Measurements from ENCODE around the gene RAB7B.

The RAB7B gene

DNA sequence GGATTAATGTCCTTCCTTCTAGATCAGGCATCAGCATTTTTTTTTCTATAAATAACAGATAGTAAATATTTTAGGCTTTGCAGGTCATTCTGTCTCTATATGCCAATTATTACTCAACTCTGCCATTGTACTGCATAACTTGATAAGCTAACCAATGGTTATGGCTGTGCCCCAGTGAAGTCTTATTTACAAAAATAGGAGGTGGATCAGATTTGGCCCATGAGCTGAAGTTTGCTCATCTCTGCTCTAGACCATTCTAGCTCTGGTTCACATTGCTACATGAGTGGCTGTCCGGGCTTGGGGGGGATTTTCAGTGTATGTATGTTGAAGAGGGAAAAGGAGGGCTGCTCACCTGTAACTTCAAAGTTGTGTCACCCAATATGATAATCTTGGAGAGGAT lies 10.1 kb downstream of the RAB7B start:
- no peak for DNase-seq

DNA sequence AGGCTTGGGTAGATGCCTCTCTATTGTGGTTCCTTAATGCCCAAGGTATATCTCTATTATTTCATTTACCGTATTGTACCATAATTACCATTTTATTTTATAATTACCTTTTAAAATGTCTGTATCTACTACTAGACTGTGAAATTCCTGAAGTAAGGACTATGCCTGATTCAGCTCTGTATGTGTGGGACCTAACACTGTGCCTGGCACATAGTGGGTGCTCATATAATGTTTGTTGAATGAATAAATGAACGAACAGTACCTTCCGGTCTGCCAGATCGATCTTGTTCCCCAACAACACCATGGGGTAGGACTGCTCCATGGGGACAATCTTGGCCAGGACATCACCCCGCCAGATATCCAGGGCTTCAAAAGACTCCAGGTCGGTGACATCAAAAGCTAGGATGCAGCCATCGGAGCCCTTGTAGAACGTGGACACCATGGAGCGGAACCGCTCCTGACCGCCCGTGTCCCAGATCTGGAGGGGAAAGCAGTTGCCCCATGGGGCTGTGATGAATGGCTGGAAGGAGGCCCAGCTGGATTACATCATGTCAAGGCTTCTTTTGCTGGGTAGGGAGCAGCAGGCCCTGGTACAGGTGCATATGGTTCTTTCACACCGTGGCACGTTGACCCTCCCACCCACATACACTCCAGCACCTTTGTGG lies 10.8 kb downstream of the RAB7B start:
- DNase-seq, result no peak

DNA sequence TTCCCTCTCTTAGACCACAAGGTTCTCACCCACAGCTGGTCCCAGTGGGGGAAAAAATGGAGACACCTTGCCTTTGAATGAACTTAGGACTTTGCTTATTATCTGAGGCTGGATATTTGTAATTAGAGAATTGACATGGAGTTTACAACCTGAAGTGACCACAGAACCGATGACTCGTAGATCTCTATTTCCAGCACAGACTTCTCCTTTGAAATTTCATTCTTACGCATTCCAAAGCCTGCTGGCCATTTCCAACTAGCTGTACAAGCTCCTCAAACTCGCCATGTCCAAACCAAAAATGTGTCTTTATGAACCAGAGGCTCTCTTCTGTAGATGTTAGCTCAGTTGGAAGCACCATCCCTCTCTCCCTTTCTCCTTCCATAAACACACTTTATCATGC lies 12.0 kb downstream of the RAB7B start:
- no peak for DNase-seq

DNA sequence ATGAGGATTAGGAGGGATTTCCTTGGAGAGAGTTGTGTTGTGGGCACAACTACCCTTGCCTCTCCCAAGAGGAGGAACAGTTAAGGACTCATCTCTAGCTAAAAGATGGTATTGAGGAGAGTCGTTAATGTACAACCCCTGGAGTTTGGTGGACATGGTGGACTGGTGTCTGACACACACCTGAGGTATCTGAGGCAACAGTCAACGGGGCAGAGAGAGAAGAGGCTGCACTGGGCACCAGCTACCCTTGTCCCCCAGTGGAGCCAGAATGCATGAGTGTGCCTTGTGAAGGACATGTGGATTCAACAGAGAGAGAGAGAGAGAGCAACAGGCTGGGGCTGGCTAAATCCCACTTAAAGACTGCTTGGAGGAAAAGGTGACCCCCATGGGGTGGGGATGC lies 13.0 kb downstream of the RAB7B start:
- no peak for DNase-seq

DNA sequence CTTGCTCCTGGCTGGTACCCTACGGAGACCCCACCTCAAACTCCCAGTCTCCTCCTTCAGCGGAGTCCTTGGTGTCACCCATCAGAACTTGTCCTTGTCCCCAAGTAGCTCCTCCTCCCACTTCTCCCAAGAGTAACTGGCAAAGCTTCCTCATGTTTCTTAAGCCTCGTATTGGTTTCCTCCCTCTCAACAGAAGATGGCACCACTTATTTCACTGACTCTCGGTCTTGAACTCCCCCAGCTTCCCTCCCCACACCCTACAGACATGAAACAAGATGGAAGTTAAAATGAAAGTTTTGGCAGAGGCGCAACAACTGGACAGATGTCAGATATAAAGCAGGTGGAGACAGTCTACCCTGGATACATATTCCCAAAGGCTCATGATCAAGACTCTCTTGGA lies 13.4 kb downstream of the RAB7B start:
- DNase-seq, result no peak

DNA sequence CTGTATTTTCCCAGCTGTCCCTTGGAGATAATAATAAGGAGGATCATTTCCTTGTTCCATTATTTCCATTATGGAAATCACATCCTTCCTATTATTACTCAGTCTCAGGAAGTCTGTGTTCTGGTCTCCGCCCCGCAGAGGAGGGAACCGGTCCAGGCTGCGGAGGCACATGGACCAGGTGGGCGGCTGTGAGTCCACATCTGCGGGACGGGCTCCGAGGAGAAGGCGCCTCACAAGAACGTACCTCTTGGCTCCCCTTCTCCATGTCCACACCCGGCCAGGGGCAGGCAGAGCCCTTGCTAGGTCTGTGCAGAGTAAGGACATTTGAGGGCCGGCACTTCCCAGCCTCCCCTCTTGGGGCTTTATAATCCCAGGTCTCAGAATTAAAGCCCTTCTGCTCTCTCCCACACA lies 14.6 kb downstream of the RAB7B start:
- DNase-seq, result no peak

GRCh38 chr1:205986861-205987260 lies 16.3 kb downstream of the RAB7B start:
- no peak for DNase-seq

GRCh38 chr1:205986292-205986691 lies 16.9 kb downstream of the RAB7B start:
- DNase-seq, result no peak

- DNase-seq, result no peak
These were observed 17.7 kb downstream of the RAB7B start for GRCh38 chr1:205985330-205986005.

- DNase-seq, result no peak
These were observed 19.1 kb downstream of the RAB7B start for GRCh38 chr1:205983925-205984725.

- no peak for DNase-seq
These were observed 21.9 kb downstream of the RAB7B start for GRCh38 chr1:205981257-205981656.

DNA sequence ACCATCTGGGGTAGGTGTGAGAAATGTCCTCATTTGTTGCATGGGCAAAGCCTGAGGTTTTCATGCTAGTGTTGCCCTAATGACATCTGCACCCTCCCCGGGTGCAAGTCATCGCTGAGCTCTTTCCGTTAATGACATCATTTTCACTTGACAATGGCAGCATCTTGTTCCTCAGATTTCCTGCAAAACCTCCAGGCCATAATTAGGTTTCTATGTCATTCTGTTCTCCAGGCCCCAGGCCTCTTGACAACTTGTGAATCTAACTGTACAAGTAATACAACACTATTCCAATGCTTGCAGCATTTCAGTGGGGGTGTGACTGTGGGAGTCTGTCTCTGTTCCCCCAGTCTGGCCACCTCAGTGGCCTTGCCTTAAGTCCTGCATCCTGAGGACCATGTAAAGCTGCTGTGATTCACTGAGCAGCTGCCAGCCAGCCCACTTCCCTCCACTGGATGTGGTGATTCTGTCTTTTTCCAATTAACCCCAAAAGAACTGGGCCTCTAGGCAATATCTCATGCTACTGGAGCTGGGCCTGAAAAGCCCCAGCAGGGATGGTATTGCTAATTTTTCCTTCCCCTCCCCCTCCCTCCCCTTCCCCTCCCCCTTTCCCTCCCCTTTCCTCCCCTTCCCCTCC lies 22.8 kb downstream of the RAB7B start:
- DNase-seq, result no peak

- no peak for DNase-seq
These were observed 23.9 kb downstream of the RAB7B start for GRCh38 chr1:205979301-205979700.

DNA sequence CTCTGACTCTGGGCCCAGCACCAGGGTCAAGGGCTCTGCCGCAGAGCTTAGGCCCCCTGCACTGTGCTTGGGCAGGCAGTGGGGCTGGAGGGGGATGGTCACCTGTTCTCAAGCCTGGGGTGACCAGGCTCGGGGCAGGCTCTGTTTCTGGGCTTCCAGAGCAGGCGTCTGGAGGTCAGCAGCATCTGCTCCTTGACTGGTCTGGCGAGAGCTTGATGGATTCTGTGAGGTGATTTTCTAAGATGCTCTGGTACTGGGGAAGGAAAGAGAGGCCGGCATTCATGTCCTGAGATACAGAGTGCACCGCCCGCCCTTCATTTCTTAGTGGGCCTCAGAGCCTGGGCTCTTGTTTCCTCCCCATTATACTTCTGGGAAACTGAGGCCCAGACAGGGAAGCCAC lies 24.5 kb downstream of the RAB7B start:
- DNase-seq, result no peak

GRCh38 chr1:205977402-205978014 lies 25.7 kb downstream of the RAB7B start:
- peak; percentile 77 to 84 for DNase-seq

DNA sequence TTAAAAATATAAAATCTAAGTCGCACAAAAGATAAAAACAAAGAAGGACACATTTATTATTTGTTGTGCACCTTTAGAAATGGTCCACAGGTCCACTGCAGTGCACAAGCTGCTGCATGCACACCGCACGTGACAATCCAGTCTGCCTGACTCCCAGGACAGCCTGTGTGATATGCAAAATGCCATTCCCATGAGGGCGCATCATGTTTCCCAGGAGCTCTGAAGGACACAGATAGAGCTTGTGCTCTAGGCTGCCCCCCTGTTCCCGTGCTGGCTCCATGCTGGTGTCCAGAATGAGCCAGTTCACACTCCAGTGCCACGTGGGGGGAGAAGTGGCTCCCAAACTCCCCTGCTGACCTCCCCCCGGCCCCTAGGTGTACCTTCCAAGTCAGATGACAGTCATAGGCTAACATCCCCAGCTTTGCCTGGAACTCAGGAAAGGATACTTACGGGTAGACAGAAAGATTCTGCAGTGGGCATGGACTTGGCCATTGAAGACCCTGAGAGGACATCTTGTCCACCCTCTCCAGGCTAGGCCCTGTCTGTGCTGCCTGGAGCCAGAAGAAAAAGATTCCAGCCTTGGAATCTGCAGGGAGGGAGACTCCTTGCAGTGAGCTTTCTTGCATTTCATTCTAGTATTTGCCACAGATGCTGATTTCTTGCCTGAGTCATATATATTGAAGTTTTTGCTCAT lies 26.3 kb downstream of the RAB7B start:
- DNase-seq, result no peak

GRCh38 chr1:205976036-205976435 lies 27.2 kb downstream of the RAB7B start:
- DNase-seq, result no peak

GRCh38 chr1:205975387-205975998 lies 27.7 kb downstream of the RAB7B start:
- no peak for DNase-seq

DNA sequence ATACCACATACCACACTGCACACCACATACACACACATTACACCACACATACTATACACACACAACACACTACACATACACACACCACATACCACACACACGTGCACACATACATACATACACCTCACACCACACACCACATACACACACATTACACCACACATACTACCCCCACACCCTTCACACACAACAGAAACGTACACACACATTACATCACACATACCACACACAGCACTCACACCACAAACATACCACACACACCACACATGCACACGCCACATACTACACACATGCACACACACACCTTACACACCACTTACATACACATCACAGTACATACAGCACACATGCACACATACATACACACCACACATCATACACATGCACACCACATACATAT lies 28.5 kb downstream of the RAB7B start:
- DNase-seq, result no peak

- DNase-seq, result no peak
These were observed 29.6 kb downstream of the RAB7B start for GRCh38 chr1:205973377-205974232.
